H9 (cell line): ENCODE measurements around the gene HTR2A. TPM values are rescaled to one million over a fixed set of nuclear protein-coding genes. Genes with fewer than 3 reads are reported as not detected.

Experiments used
- DNase-seq: peaks from one replicate; pipeline ENCODE4 v3.0.0-alpha.2; 2017
- H2AFZ ChIP-seq: one replicate; pipeline ENCODE4 v1.6.1; 2013; ENCODE audit warnings: mild to moderate bottlenecking, low read length, control low read depth, moderate library complexity
- H2AK5ac ChIP-seq: 2 replicates; pipeline ENCODE4 v1.6.1; 2013; ENCODE audit warnings: low read length, control low read depth, mixed read lengths; ENCODE audit not compliant: insufficient read length
- H2BK120ac ChIP-seq: one replicate; pipeline ENCODE4 v1.6.1; 2013; ENCODE audit warnings: low read depth, mild to moderate bottlenecking, low read length, control low read depth, inconsistent platforms; ENCODE audit not compliant: poor library complexity, severe bottlenecking
- H2BK12ac ChIP-seq: 2 replicates; pipeline ENCODE4 v1.6.1; 2013; ENCODE audit warnings: low read length, control low read depth, mixed read lengths, low read depth; ENCODE audit not compliant: insufficient read length
- H2BK15ac ChIP-seq: 2 replicates; pipeline ENCODE4 v1.6.1; 2013; ENCODE audit warnings: low read depth, low read length, control low read depth
- H2BK20ac ChIP-seq: one replicate; pipeline ENCODE4 v1.6.1; 2013; ENCODE audit warnings: low read depth, mild to moderate bottlenecking, low read length, control low read depth, inconsistent platforms; ENCODE audit not compliant: poor library complexity, severe bottlenecking
- H2BK5ac ChIP-seq: 2 replicates; pipeline ENCODE4 v1.6.1; 2013; ENCODE audit warnings: low read length, control low read depth, mixed read lengths; ENCODE audit not compliant: insufficient read length
- H3K14ac ChIP-seq: 2 replicates; pipeline ENCODE4 v1.6.1; 2013; ENCODE audit warnings: low read length, control low read depth; ENCODE audit not compliant: insufficient read depth
- H3K18ac ChIP-seq: 2 replicates; pipeline ENCODE4 v1.6.1; 2013; ENCODE audit warnings: low read depth, mild to moderate bottlenecking, mixed read lengths, low read length, control low read depth; ENCODE audit not compliant: insufficient read length
- H3K23ac ChIP-seq: 2 replicates; pipeline ENCODE4 v1.6.1; 2013; ENCODE audit warnings: low read length, control low read depth, mixed read lengths, low read depth; ENCODE audit not compliant: insufficient read length
- H3K23me2 ChIP-seq: 2 replicates; pipeline ENCODE4 v1.6.1; 2013; ENCODE audit warnings: low read depth, mild to moderate bottlenecking, mixed read lengths, low read length, control low read depth; ENCODE audit not compliant: insufficient read length, poor library complexity, severe bottlenecking
- H3K27ac ChIP-seq: 2 replicates; pipeline ENCODE4 v1.5.1; 2013; ENCODE audit warnings: low read length, control low read depth, mixed read lengths, low read depth; ENCODE audit not compliant: insufficient read length
- H3K27me3 ChIP-seq: 2 replicates; pipeline ENCODE4 v1.6.1; 2013; ENCODE audit warnings: low read length, control low read depth, inconsistent platforms; ENCODE audit not compliant: insufficient read depth
- H3K4ac ChIP-seq: 2 replicates; pipeline ENCODE4 v1.6.1; 2013; ENCODE audit warnings: low read depth, mild to moderate bottlenecking, control low read depth, inconsistent platforms, low read length, moderate library complexity
- H3K4me1 ChIP-seq: 2 replicates; pipeline ENCODE4 v1.6.1; 2013; ENCODE audit warnings: low read length, control low read depth, inconsistent platforms; ENCODE audit not compliant: insufficient read depth
- H3K4me2 ChIP-seq: 2 replicates; pipeline ENCODE4 v1.6.1; 2013; ENCODE audit warnings: low read length, control low read depth, mixed read lengths; ENCODE audit not compliant: insufficient read length, insufficient read depth
- H3K56ac ChIP-seq: 2 replicates; pipeline ENCODE4 v1.6.1; 2013; ENCODE audit warnings: low read depth, mild to moderate bottlenecking, mixed read lengths, low read length, control low read depth; ENCODE audit not compliant: insufficient read length
- H3K79me1 ChIP-seq: 2 replicates; pipeline ENCODE4 v1.6.1; 2013; ENCODE audit warnings: low read depth, mild to moderate bottlenecking, moderate library complexity, low read length, control low read depth, inconsistent platforms; ENCODE audit not compliant: insufficient read depth, poor library complexity, severe bottlenecking
- H3K79me2 ChIP-seq: 2 replicates; pipeline ENCODE4 v1.6.1; 2013; ENCODE audit warnings: low read length, control low read depth, inconsistent platforms; ENCODE audit not compliant: insufficient read depth
- H3K9ac ChIP-seq: 2 replicates; pipeline ENCODE4 v1.6.1; 2013; ENCODE audit warnings: low read length, control low read depth, mixed read lengths; ENCODE audit not compliant: insufficient read length; ENCODE audit errors: extremely low read depth
- H3K9me3 ChIP-seq: one replicate; pipeline ENCODE4 v1.6.1; 2013; ENCODE audit warnings: low read depth, low read length, inconsistent platforms; ENCODE audit not compliant: control insufficient read depth
- H3T11ph ChIP-seq: one replicate; pipeline ENCODE4 v1.6.1; 2013; ENCODE audit warnings: mild to moderate bottlenecking, low read length, control low read depth, inconsistent platforms
- H4K20me1 ChIP-seq: one replicate; pipeline ENCODE4 v1.6.1; 2013; ENCODE audit not compliant: control insufficient read depth, insufficient read length, insufficient read depth
- H4K5ac ChIP-seq: 2 replicates; pipeline ENCODE4 v1.6.1; 2013; ENCODE audit warnings: low read depth, mild to moderate bottlenecking, mixed read lengths, low read length, control low read depth; ENCODE audit not compliant: insufficient read length
- H4K8ac ChIP-seq: replicated peaks from 2 replicates; pipeline ENCODE4 v1.6.1; 2013; ENCODE audit warnings: low read length, control low read depth, mixed read lengths, low read depth; ENCODE audit not compliant: insufficient read length
- H4K91ac ChIP-seq: 2 replicates; pipeline ENCODE4 v1.6.1; 2013; ENCODE audit warnings: low read depth, mild to moderate bottlenecking, moderate library complexity, mixed read lengths, low read length, control low read depth; ENCODE audit not compliant: insufficient read length
- H3K27ac Mint-ChIP-seq, 3 experiments: 2 replicates in 2 of 3; 3 replicates in 1 of 3; pipeline ENCODE4 v1.8.0; 2020 to 2021; ENCODE audit warnings: mixed read lengths in 3 of 3, mild to moderate bottlenecking in 1 of 3, moderate library complexity in 1 of 3
- H3K27me3 Mint-ChIP-seq: 2 replicates; pipeline ENCODE4 v1.8.0; 2021; ENCODE audit warnings: low read depth, mild to moderate bottlenecking, moderate library complexity, mixed read lengths
- H3K36me3 Mint-ChIP-seq, 3 experiments: 2 replicates in 2 of 3; 3 replicates in 1 of 3; pipeline ENCODE4 v1.8.0; 2020 to 2021; ENCODE audit warnings: low read depth in 3 of 3, mixed read lengths in 3 of 3; ENCODE audit not compliant: insufficient read depth in 1 of 3
- H3K4me1 Mint-ChIP-seq, 2 experiments: 2 replicates each; pipeline ENCODE4 v1.8.0; 2020; ENCODE audit warnings: mixed read lengths in 2 of 2
- H3K4me3 Mint-ChIP-seq, 2 experiments: 2 replicates in 1 of 2; 3 replicates in 1 of 2; pipeline ENCODE4 v1.8.0; 2020 to 2021; ENCODE audit warnings: mild to moderate bottlenecking in 2 of 2, mixed read lengths in 2 of 2, moderate library complexity in 1 of 2
- H3K9me3 Mint-ChIP-seq, 2 experiments: 2 replicates in 1 of 2; 3 replicates in 1 of 2; pipeline ENCODE4 v1.8.0; 2020; ENCODE audit warnings: mild to moderate bottlenecking in 2 of 2, mixed read lengths in 2 of 2, moderate library complexity in 1 of 2
- total RNA-seq: library from RNA; stranded (reverse); gene quantifications from 2 replicates; pipeline ENCODE4 v1.2.1, GENCODE V29; 2021
- TF ChIP-seq, protein P1 (sequence below): fragments of 200-600 bp; sonication (generic); conservative IDR thresholded peaks from 3 replicates; pipeline ENCODE4 v1.8.0; 2021; ENCODE audit warnings: antibody characterized with exemption, mild to moderate bottlenecking

HTR2A gene
- total RNA-seq, 1 experiment from 2014 or later = not detected

DNA sequence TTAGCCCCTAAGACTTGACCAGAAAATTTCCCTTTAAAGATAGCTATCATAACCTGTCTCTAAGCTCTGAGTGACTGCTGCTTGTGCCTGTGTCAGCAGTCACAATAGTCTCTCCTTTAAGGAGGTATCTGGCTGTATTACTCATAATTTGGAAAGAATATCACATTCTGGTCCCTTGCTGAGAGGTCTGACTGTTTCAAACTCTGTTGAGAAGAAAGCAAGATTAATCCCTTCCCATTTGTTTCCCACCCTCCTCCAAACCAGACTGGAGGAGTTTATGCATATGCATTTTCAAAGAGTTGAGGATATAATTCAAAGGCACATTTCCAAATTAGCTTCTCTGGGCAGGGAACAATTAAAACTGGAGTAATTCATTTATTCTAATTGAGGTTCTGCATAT lies 2.3 kb downstream of the HTR2A start:
- Histone ChIP-seq H2BK20ac (no peak overlapping the region), H3K14ac (no peak overlapping the region), H2AK5ac (no peak overlapping the region), H4K8ac (no peak overlapping the region), H3K23ac (no peak overlapping the region), H3K27me3 (no peaks in the 10 kb centered on the region), H2BK15ac (no peak overlapping the region), H3K56ac (no peak overlapping the region), H3K23me2 (peaks cover 4% of the 10 kb centered on the region), H2BK12ac (no peak overlapping the region), H2BK5ac (no peak overlapping the region), H4K91ac (no peak overlapping the region), H3K4me2 (peak overlapping the region; percentile 62), H3K9me3 (no peaks in the 10 kb centered on the region), H3K4me1 (peaks cover 7% of the 10 kb centered on the region), H3K4ac (no peak overlapping the region), H3K79me2 (no peaks in the 10 kb centered on the region), H2BK120ac (no peak overlapping the region), H3T11ph (no peak overlapping the region), H3K79me1 (no peaks in the 10 kb centered on the region), H3K18ac (no peak overlapping the region), H3K9ac (no peak overlapping the region), H3K27ac (no peak overlapping the region), H4K5ac (no peak overlapping the region), H2AFZ (peak overlapping the region; percentile 94), H4K20me1 (no peaks in the 10 kb centered on the region)
- H3K4me1 Mint-ChIP-seq = peaks cover 21 to 24% of the 10 kb centered on the region in 2 experiments
- H3K27ac Mint-ChIP-seq = peak overlapping the region in 1 of 3 experiments; percentile 17; a peak in 1 of 7 replicates
- TF ChIP-seq, protein P1, sequence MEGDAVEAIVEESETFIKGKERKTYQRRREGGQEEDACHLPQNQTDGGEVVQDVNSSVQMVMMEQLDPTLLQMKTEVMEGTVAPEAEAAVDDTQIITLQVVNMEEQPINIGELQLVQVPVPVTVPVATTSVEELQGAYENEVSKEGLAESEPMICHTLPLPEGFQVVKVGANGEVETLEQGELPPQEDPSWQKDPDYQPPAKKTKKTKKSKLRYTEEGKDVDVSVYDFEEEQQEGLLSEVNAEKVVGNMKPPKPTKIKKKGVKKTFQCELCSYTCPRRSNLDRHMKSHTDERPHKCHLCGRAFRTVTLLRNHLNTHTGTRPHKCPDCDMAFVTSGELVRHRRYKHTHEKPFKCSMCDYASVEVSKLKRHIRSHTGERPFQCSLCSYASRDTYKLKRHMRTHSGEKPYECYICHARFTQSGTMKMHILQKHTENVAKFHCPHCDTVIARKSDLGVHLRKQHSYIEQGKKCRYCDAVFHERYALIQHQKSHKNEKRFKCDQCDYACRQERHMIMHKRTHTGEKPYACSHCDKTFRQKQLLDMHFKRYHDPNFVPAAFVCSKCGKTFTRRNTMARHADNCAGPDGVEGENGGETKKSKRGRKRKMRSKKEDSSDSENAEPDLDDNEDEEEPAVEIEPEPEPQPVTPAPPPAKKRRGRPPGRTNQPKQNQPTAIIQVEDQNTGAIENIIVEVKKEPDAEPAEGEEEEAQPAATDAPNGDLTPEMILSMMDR = no peak
- DNase-seq = no peak
- H3K9me3 Mint-ChIP-seq = no peaks in the 10 kb centered on the region
- peaks cover 16% of the 10 kb centered on the region for H3K27me3 Mint-ChIP-seq
- H3K4me3 Mint-ChIP-seq = peak overlapping the region in 1 of 2 experiments; percentile 70; a peak in 3 of 5 replicates
- no peaks in the 10 kb centered on the region for H3K36me3 Mint-ChIP-seq
